Activated naive CD4-positive, alpha-beta T cell treated with anti-CD3 and anti-CD28 coated beads, Interleukin-2, amount 10 ng/mL, durations not matched to agents 7 days and 5 days (primary cell): ENCODE measurements around the gene ZNF432.
"Not testable (repeated sequence)": the region's sequence is repeated elsewhere in the genome, so short reads cannot be mapped to it uniquely, and the experiment has no call there.

Experiments
- CTCF ChIA-PET: fragments of 350-600 bp; sonication (Branson Sonifier 250); formaldehyde crosslinking; loops from one replicate; lab custom pipeline; 2021; ENCODE audit warnings: antibody characterized with exemption; lab: Charles Lee
- DNase-seq: peaks from one replicate; pipeline ENCODE4 v3.0.0-alpha.2; 2020
- H3K27ac Mint-ChIP-seq: one replicate; pipeline ENCODE4 v1.8.0; 2021; ENCODE audit warnings: mild to moderate bottlenecking, moderate library complexity, mixed read lengths
- H3K27me3 Mint-ChIP-seq: one replicate; pipeline ENCODE4 v1.8.0; 2021; ENCODE audit warnings: mild to moderate bottlenecking, mixed read lengths
- H3K36me3 Mint-ChIP-seq: one replicate; pipeline ENCODE4 v1.8.0; 2021; ENCODE audit warnings: mixed read lengths
- H3K4me1 Mint-ChIP-seq: one replicate; pipeline ENCODE4 v1.8.0; 2021; ENCODE audit warnings: mixed read lengths
- H3K4me3 Mint-ChIP-seq: one replicate; pipeline ENCODE4 v1.8.0; 2021; ENCODE audit warnings: mild to moderate bottlenecking, moderate library complexity, mixed read lengths
- H3K9me3 Mint-ChIP-seq: one replicate; pipeline ENCODE4 v1.8.0; 2021; ENCODE audit warnings: mixed read lengths

ZNF432 gene

GRCh38 chr19:52048555-52049501 is at the start of gene ZNF432:
Gene ZNF432 (minus strand): TSS chr19:52048838. CDS start chr19:52046868, 1,970 bp downstream.
- Mint-ChIP-seq H3K27ac (peak within 1 kb of the TSS; percentile 99), H3K36me3 (peaks cover 75% of the 10 kb centered on the region), H3K4me1 (peaks cover 26% of the 10 kb centered on the region), H3K9me3 (peaks cover 57% of the 10 kb centered on the region), H3K27me3 (no peaks in the 10 kb centered on the region), H3K4me3 (peak within 1 kb of the TSS; percentile 96)
- DNase-seq = peak; percentile 86
- CTCF ChIA-PET = interaction anchor here (1.3 kb wide), 1 partner anchor 189 kb away, joined by 4 read pairs; no protein-coding TSS in a partner anchor

GRCh38 chr19:52096416-52096815 is 47.8 kb upstream of the ZNF432 start:
- H3K27ac Mint-ChIP-seq, DNase-seq, CTCF ChIA-PET, H3K27me3 Mint-ChIP-seq: not testable (repeated sequence)
- peaks cover 65% of the 10 kb centered on the region for H3K9me3 Mint-ChIP-seq
- peak overlapping the region; percentile 92 for H3K4me3 Mint-ChIP-seq
- peaks cover 27% of the 10 kb centered on the region for H3K4me1 Mint-ChIP-seq
- peaks cover 49% of the 10 kb centered on the region for H3K36me3 Mint-ChIP-seq

- peaks cover 59% of the 10 kb centered on the region for H3K36me3 Mint-ChIP-seq
- H3K4me1 Mint-ChIP-seq = peaks cover 29% of the 10 kb centered on the region
Observed at GRCh38 chr19:52095172-52096014, 46.8 kb upstream of the ZNF432 start, which contains the start of gene ZNF841. Gene ZNF841 (minus strand): TSS chr19:52095765. CDS start chr19:52084801, 10,964 bp downstream.

GRCh38 chr19:52094526-52095130 is 46.0 kb upstream of the ZNF432 start:
- Mint-ChIP-seq H3K9me3 (peaks cover 74% of the 10 kb centered on the region), H3K27me3 (no peaks in the 10 kb centered on the region), H3K36me3 (peaks cover 67% of the 10 kb centered on the region), H3K4me1 (peaks cover 29% of the 10 kb centered on the region), H3K4me3 (peak overlapping the region; percentile 92), H3K27ac (peak overlapping the region; percentile 91)
- CTCF ChIA-PET = no interaction called here
- DNase-seq = no peak

More at GRCh38 chr19:52095172-52096014, 46.8 kb upstream of the ZNF432 start, which contains the start of gene ZNF841:
- H3K27ac Mint-ChIP-seq = peak within 1 kb of the TSS; percentile 91
- CTCF ChIA-PET = no interaction called here
- H3K27me3 Mint-ChIP-seq = no peaks in the 10 kb centered on the region
- H3K9me3 Mint-ChIP-seq = peaks cover 73% of the 10 kb centered on the region
- peak; percentile 94 for DNase-seq
- peak within 1 kb of the TSS; percentile 92 for H3K4me3 Mint-ChIP-seq

- Mint-ChIP-seq H3K36me3 (peaks cover 95% of the 10 kb centered on the region), H3K27ac (no peak overlapping the region), H3K4me3 (no peak overlapping the region), H3K4me1 (peaks cover 2% of the 10 kb centered on the region), H3K9me3 (peaks cover 76% of the 10 kb centered on the region), H3K27me3 (no peaks in the 10 kb centered on the region)
- DNase-seq = no peak
- CTCF ChIA-PET = interaction anchor here (0.7 kb wide), 1 partner anchor 278 kb away, joined by 3 read pairs; no protein-coding TSS in a partner anchor
Observed at GRCh38 chr19:52086481-52086880, 37.8 kb upstream of the ZNF432 start.

GRCh38 chr19:52070496-52070895 is 21.9 kb upstream of the ZNF432 start:
- Mint-ChIP-seq H3K27ac (no peak overlapping the region), H3K36me3 (peaks cover 94% of the 10 kb centered on the region), H3K4me1 (no peaks in the 10 kb centered on the region), H3K9me3 (peaks cover 79% of the 10 kb centered on the region), H3K4me3 (no peak overlapping the region), H3K27me3 (no peaks in the 10 kb centered on the region)
- DNase-seq = no peak
- CTCF ChIA-PET = no interaction called here

GRCh38 chr19:52069653-52070052 is 21.0 kb upstream of the ZNF432 start:
- H3K4me3 Mint-ChIP-seq = no peak overlapping the region
- no peak for DNase-seq
- peaks cover 79% of the 10 kb centered on the region for H3K9me3 Mint-ChIP-seq
- H3K27ac Mint-ChIP-seq = no peak overlapping the region
- H3K4me1 Mint-ChIP-seq = no peaks in the 10 kb centered on the region
- H3K27me3 Mint-ChIP-seq = no peaks in the 10 kb centered on the region
- H3K36me3 Mint-ChIP-seq = peaks cover 94% of the 10 kb centered on the region
- CTCF ChIA-PET = no interaction called here

GRCh38 chr19:52066258-52066863 is 17.7 kb upstream of the ZNF432 start:
- Mint-ChIP-seq H3K27me3 (no peaks in the 10 kb centered on the region), H3K9me3 (peaks cover 80% of the 10 kb centered on the region), H3K27ac (no peak overlapping the region), H3K36me3 (peaks cover 78% of the 10 kb centered on the region), H3K4me1 (no peaks in the 10 kb centered on the region), H3K4me3 (no peak overlapping the region)
- DNase-seq = no peak
- CTCF ChIA-PET = no interaction called here

GRCh38 chr19:52065399-52065798 is 16.8 kb upstream of the ZNF432 start:
- CTCF ChIA-PET = no interaction called here
- peaks cover 76% of the 10 kb centered on the region for H3K36me3 Mint-ChIP-seq
- no peaks in the 10 kb centered on the region for H3K27me3 Mint-ChIP-seq
- H3K27ac Mint-ChIP-seq = no peak overlapping the region
- DNase-seq = no peak
- no peak overlapping the region for H3K4me3 Mint-ChIP-seq
- no peaks in the 10 kb centered on the region for H3K4me1 Mint-ChIP-seq
- peaks cover 79% of the 10 kb centered on the region for H3K9me3 Mint-ChIP-seq

GRCh38 chr19:52056480-52056879 is 7.8 kb upstream of the ZNF432 start:
- DNase-seq, CTCF ChIA-PET, H3K27ac Mint-ChIP-seq, H3K4me1 Mint-ChIP-seq, H3K27me3 Mint-ChIP-seq, H3K4me3 Mint-ChIP-seq: not testable (repeated sequence)
- Mint-ChIP-seq H3K9me3 (peaks cover 86% of the 10 kb centered on the region), H3K36me3 (peaks cover 68% of the 10 kb centered on the region)

GRCh38 chr19:52051736-52052135 is 3.1 kb upstream of the ZNF432 start:
- H3K4me3 Mint-ChIP-seq, H3K27me3 Mint-ChIP-seq, DNase-seq, H3K27ac Mint-ChIP-seq, CTCF ChIA-PET: not testable (repeated sequence)
- Mint-ChIP-seq H3K9me3 (peaks cover 66% of the 10 kb centered on the region), H3K36me3 (peaks cover 74% of the 10 kb centered on the region), H3K4me1 (peaks cover 26% of the 10 kb centered on the region)

- Mint-ChIP-seq H3K9me3 (peaks cover 50% of the 10 kb centered on the region), H3K27ac (no peak overlapping the region), H3K4me1 (no peaks in the 10 kb centered on the region), H3K36me3 (peaks cover 90% of the 10 kb centered on the region), H3K27me3 (no peaks in the 10 kb centered on the region), H3K4me3 (no peak overlapping the region)
- CTCF ChIA-PET = no interaction called here
- no peak for DNase-seq
Observed at GRCh38 chr19:52039169-52039568, 9.5 kb downstream of the ZNF432 start.

GRCh38 chr19:52034051-52034728 is 14.4 kb downstream of the ZNF432 start:
- peaks cover 69% of the 10 kb centered on the region for H3K9me3 Mint-ChIP-seq
- CTCF ChIA-PET = no interaction called here
- peaks cover 6% of the 10 kb centered on the region for H3K4me1 Mint-ChIP-seq
- peaks cover 86% of the 10 kb centered on the region for H3K36me3 Mint-ChIP-seq
- no peak for DNase-seq
- H3K27me3 Mint-ChIP-seq = no peaks in the 10 kb centered on the region
- H3K27ac Mint-ChIP-seq = no peak overlapping the region
- H3K4me3 Mint-ChIP-seq = no peak overlapping the region
